Liver (tissue), 9 donors: Measurements from ENCODE around the gene DCAF16. TPM values are rescaled to one million over a fixed set of nuclear protein-coding genes. Genes with fewer than 3 reads are reported as not detected.

Source experiments
- DNase-seq: peaks from one replicate; pipeline ENCODE4 v3.0.0-alpha.2; 2017; ENCODE audit warnings: low spot score
- H3K27ac ChIP-seq, 2 donors: one replicate each; pipeline ENCODE4 v1.7.0; 2013; ENCODE audit warnings: inconsistent platforms in 2 of 2, low read length in 2 of 2, control low read depth in 1 of 2, low read depth in 1 of 2, mild to moderate bottlenecking in 1 of 2
- H3K27me3 ChIP-seq, 4 donors: one replicate each; pipeline versions ENCODE4 v1.6.1 to v1.7.0; 2013; ENCODE audit warnings: low read length in 3 of 4, inconsistent platforms in 1 of 4, mild to moderate bottlenecking in 1 of 4, moderate library complexity in 1 of 4; ENCODE audit not compliant: control insufficient read depth in 4 of 4, insufficient read depth in 4 of 4
- H3K36me3 ChIP-seq, 4 donors: one replicate each; pipeline versions ENCODE4 v1.6.1 to v1.7.0; 2013; ENCODE audit warnings: low read length in 3 of 4, mild to moderate bottlenecking in 3 of 4, low read depth in 1 of 4, moderate library complexity in 1 of 4; ENCODE audit not compliant: control insufficient read depth in 4 of 4, insufficient read depth in 3 of 4
- H3K4me1 ChIP-seq, 4 donors: one replicate each; pipeline versions ENCODE4 v1.6.1 to v1.7.0; 2013; ENCODE audit warnings: low read length in 3 of 4, mild to moderate bottlenecking in 3 of 4, moderate library complexity in 1 of 4; ENCODE audit not compliant: control insufficient read depth in 4 of 4, insufficient read depth in 4 of 4
- H3K4me3 ChIP-seq, 3 donors: one replicate each; pipeline versions ENCODE4 v1.6.1 to v1.7.0; 2013; ENCODE audit warnings: low read length in 3 of 3, control low read depth in 1 of 3, low read depth in 1 of 3, mild to moderate bottlenecking in 1 of 3
- H3K9ac ChIP-seq, 2 donors: one replicate each; pipeline ENCODE4 v1.7.0; 2013; ENCODE audit warnings: low read length in 2 of 2, mild to moderate bottlenecking in 2 of 2, moderate library complexity in 2 of 2, control low read depth in 1 of 2, low read depth in 1 of 2
- H3K9me3 ChIP-seq, 4 donors: one replicate each; pipeline versions ENCODE4 v1.6.1 to v1.7.0; 2013; ENCODE audit warnings: low read length in 3 of 4; ENCODE audit not compliant: control insufficient read depth in 4 of 4
- ATF3 ChIP-seq: IDR thresholded peaks from 2 replicates; pipeline ENCODE4 v1.6.1; 2016; ENCODE audit warnings: antibody characterized with exemption
- CTCF ChIP-seq: fragments of 150-350 bp; IDR thresholded peaks from 2 replicates; pipeline ENCODE4 v1.5.1; 2017; ENCODE audit warnings: improper control_type of control experiment, low read depth, low read length; ENCODE audit not compliant: missing input control
- EGR1 ChIP-seq, 2 donors: IDR thresholded peaks; 2 replicates each; pipeline ENCODE4 v1.6.1; 2016 to 2018; ENCODE audit warnings: antibody characterized with exemption in 2 of 2, low read depth in 2 of 2
- FOXA1 ChIP-seq: IDR thresholded peaks from 2 replicates; pipeline ENCODE4 v1.6.1; 2016; ENCODE audit warnings: antibody characterized with exemption
- FOXA2 ChIP-seq: IDR thresholded peaks from 2 replicates; pipeline ENCODE4 v1.6.1; 2016; ENCODE audit warnings: antibody characterized with exemption
- GABPA ChIP-seq, 2 donors: IDR thresholded peaks in 1 of 2; conservative IDR thresholded peaks in 1 of 2; 2 replicates each; pipeline ENCODE4 v1.6.1; 2016; ENCODE audit warnings: antibody characterized with exemption in 2 of 2, mild to moderate bottlenecking in 1 of 2, moderate library complexity in 1 of 2
- HNF4A ChIP-seq, 2 donors: conservative IDR thresholded peaks; 2 replicates each; pipeline ENCODE4 v1.6.1; 2016; ENCODE audit warnings: antibody characterized with exemption in 2 of 2, mild to moderate bottlenecking in 2 of 2
- HNF4G ChIP-seq: IDR thresholded peaks from 2 replicates; pipeline ENCODE4 v1.6.1; 2016; ENCODE audit warnings: antibody characterized with exemption
- JUND ChIP-seq, 2 donors: IDR thresholded peaks; 2 replicates each; pipeline ENCODE4 v1.6.1; 2016; ENCODE audit warnings: antibody characterized with exemption in 2 of 2
- NR2F2 ChIP-seq: IDR thresholded peaks from 2 replicates; pipeline ENCODE4 v1.6.1; 2016; ENCODE audit warnings: antibody characterized with exemption
- RAD21 ChIP-seq, 2 donors: IDR thresholded peaks; 2 replicates each; pipeline ENCODE4 v1.6.1; 2016; ENCODE audit warnings: antibody characterized with exemption in 2 of 2, mild to moderate bottlenecking in 2 of 2
- RXRA ChIP-seq, 2 donors: IDR thresholded peaks; 2 replicates each; pipeline ENCODE4 v1.6.1; 2017 to 2018; ENCODE audit warnings: antibody characterized with exemption in 2 of 2, mild to moderate bottlenecking in 1 of 2
- SP1 ChIP-seq: IDR thresholded peaks from 2 replicates; pipeline ENCODE4 v1.6.1; 2018; ENCODE audit warnings: antibody characterized with exemption, mild to moderate bottlenecking
- TAF1 ChIP-seq: conservative IDR thresholded peaks from 2 replicates; pipeline ENCODE4 v1.6.1; 2016; ENCODE audit warnings: antibody characterized with exemption, mild to moderate bottlenecking
- YY1 ChIP-seq: IDR thresholded peaks from 2 replicates; pipeline ENCODE4 v1.6.1; 2016; ENCODE audit warnings: antibody characterized with exemption, mild to moderate bottlenecking
- ZBTB33 ChIP-seq: IDR thresholded peaks from 2 replicates; pipeline ENCODE4 v1.6.1; 2016; ENCODE audit warnings: antibody characterized with exemption
- WGBS: extraction: QIAGEN DNeasy Blood & Tissue Kit; methylation state at CpG from one replicate; pipeline ENCODE4 v1.1.7; 2013; 5-methylcytosine and 5-hydroxymethylcytosine counted together
- polyA plus RNA-seq, 2 donors: library from polyadenylated mRNA; stranded (reverse) in 1 of 2; unstranded in 1 of 2; fragments of 200-250 nt in 1 of 2; fragments of >200 nt in 1 of 2; fragmentation: Nextera tagmentation in 1 of 2; extraction: Ambion mirVana in 1 of 2; gene quantifications; one replicate each; pipeline versions ENCODE4 v1.2.1 to v1.2.3, GENCODE V29; 2013 to 2015
- total RNA-seq, 2 donors: library from RNA; depleted of rRNA; stranded (reverse); fragments of >200 nt; gene quantifications; one replicate each; pipeline ENCODE4 v1.2.3, GENCODE V29; 2014
- TF ChIP-seq, protein P1 (sequence below): IDR thresholded peaks from 2 replicates; pipeline ENCODE4 v1.6.1; 2016; ENCODE audit warnings: antibody characterized with exemption
- TF ChIP-seq, protein P2 (sequence below): IDR thresholded peaks from 2 replicates; pipeline ENCODE4 v1.6.1; 2016; ENCODE audit warnings: antibody characterized with exemption, mild to moderate bottlenecking
- donor health status: healthy.
- donor health status: healthy.
- donor health status: healthy.
- donor health status: healthy.
- donor health status: healthy.

The DCAF16 gene
- total and polyA plus RNA-seq, 4 donors: 1.6 to 13.4 (median 5.0) TPM

- no peak for TF ChIP-seq CTCF
- no peak for TF ChIP-seq NR2F2
- TF ChIP-seq GABPA (IDR thresholded peaks at IDR 0.05 in 1 of 2, conservative IDR thresholded peaks at IDR 0.05 in 1 of 2): no peak
Measured at GRCh38 chr4:17846266-17846665, 35.7 kb upstream of the DCAF16 start (continued).

DNA sequence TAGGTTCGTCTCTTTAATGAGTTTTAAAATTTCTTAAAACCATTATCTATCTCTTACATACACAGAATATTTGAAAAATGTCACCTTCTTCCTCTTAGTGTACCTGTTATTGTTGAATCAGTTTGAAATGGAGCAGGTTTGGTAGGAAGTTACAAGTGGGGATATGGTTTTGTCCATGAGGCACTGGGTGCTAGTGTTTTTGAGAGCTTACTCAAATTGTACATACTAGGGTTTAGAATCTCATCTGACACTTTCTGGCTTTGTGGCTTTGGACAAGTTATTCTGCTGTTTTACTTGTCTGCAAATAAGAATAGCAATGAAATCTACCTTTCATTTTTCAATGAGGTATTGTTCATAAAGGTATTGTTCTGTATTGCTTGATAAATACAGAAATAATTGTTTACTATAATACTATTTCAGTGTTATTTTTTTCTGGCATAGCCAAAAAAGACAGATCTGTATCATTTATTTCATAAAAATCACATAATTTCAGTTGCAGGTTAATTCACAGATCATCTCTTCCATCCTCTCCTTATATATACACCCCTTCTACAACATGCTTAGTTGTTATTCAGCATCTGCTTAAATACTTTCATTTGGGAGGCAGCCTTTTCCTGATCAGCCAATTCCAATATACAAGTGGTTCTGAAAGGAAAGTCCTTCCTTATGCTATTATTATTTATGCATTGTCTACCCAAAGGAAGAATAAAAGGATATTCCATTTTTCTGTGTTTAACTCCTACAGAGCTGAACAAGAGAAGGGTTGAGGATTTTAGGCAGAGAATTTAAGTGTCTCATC is 13.5 kb upstream of the DCAF16 start:
- H3K27me3 ChIP-seq: no peaks in the 10 kb centered on the region
- H3K4me1 ChIP-seq: no peaks in the 10 kb centered on the region
- H3K27ac ChIP-seq: no peak overlapping the region
- no peak overlapping the region for H3K9ac ChIP-seq
- H3K9me3 ChIP-seq: no peaks in the 10 kb centered on the region
- TF ChIP-seq EGR1 (IDR thresholded peaks at IDR 0.05; ENCODE audit: low read depth in 2 of 2) (no peak), SP1 (no peak), JUND (IDR thresholded peaks at IDR 0.05) (no peak), NR2F2 (no peak), GABPA (IDR thresholded peaks at IDR 0.05 in 1 of 2, conservative IDR thresholded peaks at IDR 0.05 in 1 of 2) (no peak), FOXA1 (no peak), HNF4A (conservative IDR thresholded peaks at IDR 0.05) (no peak), YY1 (no peak)
- H3K4me3 ChIP-seq: no peak overlapping the region
- 89% methylated on average over 1 of the region's 1 CpG for WGBS
- no peak for DNase-seq
- no peaks in the 10 kb centered on the region for H3K36me3 ChIP-seq

GRCh38 chr4:17817027-17817426 is 6.5 kb upstream of the DCAF16 start:
- peak; percentile 17 for TF ChIP-seq ATF3
- TF ChIP-seq RAD21 (IDR thresholded peaks at IDR 0.05): peak; percentile 86 to 87
- no peak for TF ChIP-seq JUND (IDR thresholded peaks at IDR 0.05)
- TF ChIP-seq, protein P1, sequence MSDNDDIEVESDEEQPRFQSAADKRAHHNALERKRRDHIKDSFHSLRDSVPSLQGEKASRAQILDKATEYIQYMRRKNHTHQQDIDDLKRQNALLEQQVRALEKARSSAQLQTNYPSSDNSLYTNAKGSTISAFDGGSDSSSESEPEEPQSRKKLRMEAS: no peak
- no peak for TF ChIP-seq NR2F2
- no peak for TF ChIP-seq TAF1
- TF ChIP-seq HNF4G: no peak
- no peak for TF ChIP-seq GABPA (IDR thresholded peaks at IDR 0.05 in 1 of 2, conservative IDR thresholded peaks at IDR 0.05 in 1 of 2)
- TF ChIP-seq YY1: no peak
- TF ChIP-seq EGR1 (IDR thresholded peaks at IDR 0.05; ENCODE audit: low read depth in 2 of 2): no peak
- TF ChIP-seq SP1: no peak
- TF ChIP-seq, protein P2, sequence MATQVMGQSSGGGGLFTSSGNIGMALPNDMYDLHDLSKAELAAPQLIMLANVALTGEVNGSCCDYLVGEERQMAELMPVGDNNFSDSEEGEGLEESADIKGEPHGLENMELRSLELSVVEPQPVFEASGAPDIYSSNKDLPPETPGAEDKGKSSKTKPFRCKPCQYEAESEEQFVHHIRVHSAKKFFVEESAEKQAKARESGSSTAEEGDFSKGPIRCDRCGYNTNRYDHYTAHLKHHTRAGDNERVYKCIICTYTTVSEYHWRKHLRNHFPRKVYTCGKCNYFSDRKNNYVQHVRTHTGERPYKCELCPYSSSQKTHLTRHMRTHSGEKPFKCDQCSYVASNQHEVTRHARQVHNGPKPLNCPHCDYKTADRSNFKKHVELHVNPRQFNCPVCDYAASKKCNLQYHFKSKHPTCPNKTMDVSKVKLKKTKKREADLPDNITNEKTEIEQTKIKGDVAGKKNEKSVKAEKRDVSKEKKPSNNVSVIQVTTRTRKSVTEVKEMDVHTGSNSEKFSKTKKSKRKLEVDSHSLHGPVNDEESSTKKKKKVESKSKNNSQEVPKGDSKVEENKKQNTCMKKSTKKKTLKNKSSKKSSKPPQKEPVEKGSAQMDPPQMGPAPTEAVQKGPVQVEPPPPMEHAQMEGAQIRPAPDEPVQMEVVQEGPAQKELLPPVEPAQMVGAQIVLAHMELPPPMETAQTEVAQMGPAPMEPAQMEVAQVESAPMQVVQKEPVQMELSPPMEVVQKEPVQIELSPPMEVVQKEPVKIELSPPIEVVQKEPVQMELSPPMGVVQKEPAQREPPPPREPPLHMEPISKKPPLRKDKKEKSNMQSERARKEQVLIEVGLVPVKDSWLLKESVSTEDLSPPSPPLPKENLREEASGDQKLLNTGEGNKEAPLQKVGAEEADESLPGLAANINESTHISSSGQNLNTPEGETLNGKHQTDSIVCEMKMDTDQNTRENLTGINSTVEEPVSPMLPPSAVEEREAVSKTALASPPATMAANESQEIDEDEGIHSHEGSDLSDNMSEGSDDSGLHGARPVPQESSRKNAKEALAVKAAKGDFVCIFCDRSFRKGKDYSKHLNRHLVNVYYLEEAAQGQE: no peak
- TF ChIP-seq FOXA1: peak; percentile 25
- no peak for TF ChIP-seq RXRA (IDR thresholded peaks at IDR 0.05)
- no peak for TF ChIP-seq HNF4A (conservative IDR thresholded peaks at IDR 0.05)
- peak; percentile 51 for TF ChIP-seq CTCF
- peak; percentile 30 for TF ChIP-seq FOXA2
- no peak for TF ChIP-seq ZBTB33

More at GRCh38 chr4:17817027-17817426, 6.5 kb upstream of the DCAF16 start:
- no peak for DNase-seq
- Histone ChIP-seq H3K9me3 (no peaks in the 10 kb centered on the region), H3K36me3 (no peaks in the 10 kb centered on the region), H3K27ac (no peak overlapping the region), H3K9ac (no peak overlapping the region), H3K4me3 (no peak overlapping the region), H3K4me1 (no peaks in the 10 kb centered on the region), H3K27me3 (no peaks in the 10 kb centered on the region)
- WGBS: 71% methylated on average over 5 of the region's 5 CpGs
